Endothelial cell of umbilical vein (primary cell): ENCODE data around the gene POLRMT. TPM values are rescaled to one million over a fixed set of nuclear protein-coding genes. Genes with fewer than 3 reads are reported as not detected.

ENCODE experiments used
- BruUV-seq: library from RNA; stranded (reverse); fragments of 400-500 nt; replicated peaks from 2 replicates; lab custom pipeline; 2021; lab: Mats Ljungman, UMichigan
- CTCF ChIA-PET: fragments of 300-600, 350-600 bp; sonication (Branson Sonifier 250); formaldehyde crosslinking; loops from one replicate; lab custom pipeline; 2021; ENCODE audit warnings: antibody characterized with exemption, inconsistent platforms; lab: Charles Lee
- POLR2A ChIA-PET: fragments of 300-600, 350-600 bp; sonication (Branson Sonifier 250); formaldehyde crosslinking; loops from one replicate; lab custom pipeline; 2021; ENCODE audit warnings: antibody characterized with exemption, inconsistent platforms; lab: Charles Lee
- DNase-seq: peaks from one replicate; pipeline ENCODE4 v3.0.0-alpha.2; 2011; ENCODE audit warnings: low read depth, low spot score
- FAIRE-seq: peaks from 2 replicates; lab custom pipeline; 2011; peaks lifted over from hg19 to GRCh38; lab: Jason Lieb, UNC
- H2AFZ ChIP-seq: 2 replicates; pipeline ENCODE4 v1.6.0; 2012; ENCODE audit warnings: low read depth, low read length, control low read depth, inconsistent platforms
- H3K27ac ChIP-seq: 2 replicates; pipeline ENCODE4 v1.5.1; 2011; ENCODE audit warnings: low read depth, mild to moderate bottlenecking, control low read depth, low read length, moderate library complexity; ENCODE audit not compliant: insufficient read depth
- H3K27me3 ChIP-seq, 2 experiments: 2 replicates each; pipeline versions ENCODE4 v1.6.0 to v1.6.1; 2011; ENCODE audit warnings: low read length in 2 of 2, mixed read lengths in 1 of 2; ENCODE audit not compliant: control insufficient read depth in 2 of 2, insufficient read depth in 2 of 2
- H3K36me3 ChIP-seq, 2 experiments: 2 replicates in 1 of 2; 3 replicates in 1 of 2; pipeline ENCODE4 v1.5.1; 2011; ENCODE audit warnings: low read length in 2 of 2, mild to moderate bottlenecking in 1 of 2, moderate library complexity in 1 of 2; ENCODE audit not compliant: control insufficient read depth in 2 of 2, insufficient read depth in 2 of 2; ENCODE audit errors: extremely low read depth in 1 of 2
- H3K4me1 ChIP-seq: 3 replicates; pipeline ENCODE4 v1.5.1; 2011; ENCODE audit warnings: mild to moderate bottlenecking, low read length; ENCODE audit not compliant: control insufficient read depth, insufficient read depth; ENCODE audit errors: extremely low read depth
- H3K4me2 ChIP-seq: 2 replicates; pipeline ENCODE4 v1.6.1; 2011; ENCODE audit warnings: low read length, control low read depth, mixed read lengths; ENCODE audit not compliant: insufficient read depth
- H3K4me3 ChIP-seq, 3 experiments: fragments of 200-600 bp in 1 of 3; sonication (generic), shearing (Covaris generic) in 1 of 3; replicated peaks in 1 of 3; 2 replicates each; pipeline ENCODE4 v1.5.1; 2011 to 2016; ENCODE audit warnings: control low read depth in 3 of 3, low read length in 3 of 3, mild to moderate bottlenecking in 2 of 3, inconsistent platforms in 1 of 3, low read depth in 1 of 3, moderate library complexity in 1 of 3; ENCODE audit not compliant: insufficient read depth in 1 of 3
- H3K79me2 ChIP-seq: 2 replicates; pipeline ENCODE4 v1.6.0; 2012; ENCODE audit warnings: low read length, inconsistent platforms; ENCODE audit not compliant: control insufficient read depth, insufficient read depth
- H3K9ac ChIP-seq: replicated peaks from 2 replicates; pipeline ENCODE3; 2011; ENCODE audit warnings: low read length, control low read depth; ENCODE audit not compliant: insufficient read depth; ENCODE audit errors: extremely low read depth
- H3K9me1 ChIP-seq: replicated peaks from 3 replicates; pipeline ENCODE4 v1.6.0; 2011; ENCODE audit warnings: mild to moderate bottlenecking, low read length; ENCODE audit not compliant: control insufficient read depth, insufficient read depth; ENCODE audit errors: extremely low read depth
- H3K9me3 ChIP-seq: replicated peaks from 2 replicates; pipeline ENCODE4 v1.5.1; 2012; ENCODE audit warnings: low read length, inconsistent platforms; ENCODE audit not compliant: control insufficient read depth, insufficient read depth
- H4K20me1 ChIP-seq: replicated peaks from 2 replicates; pipeline ENCODE3; 2011; ENCODE audit warnings: mild to moderate bottlenecking, low read length; ENCODE audit not compliant: control insufficient read depth, insufficient read depth; ENCODE audit errors: extremely low read depth
- EZH2 ChIP-seq: IDR thresholded peaks from 2 replicates; pipeline ENCODE4 v1.6.1; 2012; ENCODE audit warnings: borderline replicate concordance, low read depth, mild to moderate bottlenecking, moderate library complexity, low read length, inconsistent platforms; ENCODE audit not compliant: severe bottlenecking
- FOS ChIP-seq: IDR thresholded peaks from 2 replicates; pipeline ENCODE4 v1.6.1; 2011; ENCODE audit warnings: mild to moderate bottlenecking, low read length, moderate library complexity, borderline replicate concordance; ENCODE audit not compliant: insufficient read depth
- GATA2 ChIP-seq: IDR thresholded peaks from 2 replicates; pipeline ENCODE4 v1.7.0; 2011; ENCODE audit warnings: low read depth, mild to moderate bottlenecking, moderate library complexity, mixed read lengths, low read length; ENCODE audit not compliant: insufficient read length, insufficient read depth
- MYC ChIP-seq: IDR thresholded peaks from one replicate; pipeline ENCODE4 v1.6.1; 2011; ENCODE audit warnings: mild to moderate bottlenecking, low read depth, low read length
- dilution Hi-C: fragments of 300-500 bp; cut with MboI; formaldehyde crosslinking; loops from one replicate; pipeline ENCODE4 v1.15.0; 2019; ENCODE audit warnings: low sequenced_read_pairs; ENCODE audit not compliant: extremely low pct_ligation_motif_present
- intact Hi-C: fragments of 100-400 bp; cut with micrococcal nuclease; formaldehyde crosslinking; loops from one replicate; pipeline ENCODE4 v1.10.0; 2022
- polyA plus RNA-seq, 4 experiments: library from polyadenylated mRNA; depleted of rRNA in 3 of 4; stranded (reverse) in 3 of 4; unstranded in 1 of 4; fragments of >200 nt; gene quantifications; 2 replicates each; pipeline versions ENCODE4 v1.2.1 to v1.2.3, GENCODE V29; 2011 to 2012; ENCODE audit warnings: missing spikeins in 1 of 4
- total RNA-seq: library from RNA; stranded (reverse); gene quantifications from 2 replicates; pipeline ENCODE4 v1.2.3, GENCODE V29; 2021
- TF ChIP-seq, protein P1 (sequence below), 2 donors: IDR thresholded peaks; 1 replicate in 1 of 2; 2 replicates in 1 of 2; pipeline ENCODE4 v1.5.1; 2011; ENCODE audit warnings: low read length in 2 of 2, mild to moderate bottlenecking in 2 of 2, moderate library complexity in 2 of 2, control low read depth in 1 of 2, inconsistent platforms in 1 of 2, low read depth in 1 of 2; ENCODE audit not compliant: insufficient read depth in 1 of 2; ENCODE audit errors: extremely low read depth in 1 of 2

POLRMT gene
- total and polyA plus RNA-seq, 2 donors (not counting 3 experiments of a cell fraction or from before 2014, with no cell fraction given) = 38.9 to 50.6 TPM

DNA sequence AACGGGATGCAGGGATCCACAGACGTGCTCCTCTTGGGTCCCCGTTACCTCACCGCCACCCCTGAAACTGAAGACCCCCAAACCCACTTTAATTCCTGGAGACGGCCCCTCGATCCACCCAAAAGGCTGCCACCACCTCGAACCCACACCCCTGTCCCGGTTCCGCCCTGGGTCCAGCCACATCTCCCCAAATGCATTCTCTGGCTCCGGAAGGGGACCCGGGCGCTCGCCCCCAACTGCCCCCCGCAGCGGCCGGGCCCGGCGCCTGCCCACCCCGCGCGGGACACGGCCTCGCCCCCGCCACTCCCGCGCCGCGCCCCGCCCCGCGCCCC, 42.6 kb upstream of the POLRMT start:
- DNase-seq (no peak), FAIRE-seq (no peak)
- intact Hi-C loops = no loop called here
- ChIA-PET POLR2A (no interaction called here), CTCF (interaction anchor here (1.0 to 3.5 kb wide), 2 partner anchors 9 to 58 kb away, joined by 3 to 20 read pairs; no protein-coding TSS in a partner anchor)
- Histone ChIP-seq H3K36me3 (no peaks in the 10 kb centered on the region), H3K9ac (no peak overlapping the region), H2AFZ (no peak overlapping the region), H3K9me3 (no peaks in the 10 kb centered on the region), H3K79me2 (peaks cover 12% of the 10 kb centered on the region), H3K4me1 (peaks cover 16% of the 10 kb centered on the region), H4K20me1 (no peaks in the 10 kb centered on the region), H3K4me2 (peak overlapping the region; percentile 13), H3K27ac (no peak overlapping the region), H3K4me3 (no peak overlapping the region), H3K9me1 (no peaks in the 10 kb centered on the region), H3K27me3 (no peaks in the 10 kb centered on the region)
- TF ChIP-seq MYC (no peak), GATA2 (no peak), EZH2 (no peak), FOS (no peak)
- TF ChIP-seq, protein P1, sequence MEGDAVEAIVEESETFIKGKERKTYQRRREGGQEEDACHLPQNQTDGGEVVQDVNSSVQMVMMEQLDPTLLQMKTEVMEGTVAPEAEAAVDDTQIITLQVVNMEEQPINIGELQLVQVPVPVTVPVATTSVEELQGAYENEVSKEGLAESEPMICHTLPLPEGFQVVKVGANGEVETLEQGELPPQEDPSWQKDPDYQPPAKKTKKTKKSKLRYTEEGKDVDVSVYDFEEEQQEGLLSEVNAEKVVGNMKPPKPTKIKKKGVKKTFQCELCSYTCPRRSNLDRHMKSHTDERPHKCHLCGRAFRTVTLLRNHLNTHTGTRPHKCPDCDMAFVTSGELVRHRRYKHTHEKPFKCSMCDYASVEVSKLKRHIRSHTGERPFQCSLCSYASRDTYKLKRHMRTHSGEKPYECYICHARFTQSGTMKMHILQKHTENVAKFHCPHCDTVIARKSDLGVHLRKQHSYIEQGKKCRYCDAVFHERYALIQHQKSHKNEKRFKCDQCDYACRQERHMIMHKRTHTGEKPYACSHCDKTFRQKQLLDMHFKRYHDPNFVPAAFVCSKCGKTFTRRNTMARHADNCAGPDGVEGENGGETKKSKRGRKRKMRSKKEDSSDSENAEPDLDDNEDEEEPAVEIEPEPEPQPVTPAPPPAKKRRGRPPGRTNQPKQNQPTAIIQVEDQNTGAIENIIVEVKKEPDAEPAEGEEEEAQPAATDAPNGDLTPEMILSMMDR (IDR thresholded peaks at IDR 0.05; ENCODE audit: extremely low read depth in 1 of 2, insufficient read depth in 1 of 2, low read depth in 1 of 2, low read length in 2 of 2) = no peak
- dilution Hi-C loops = no loop called here
- BruUV-seq = no TSS peak
